ENCODE results near the gene SEMA3D. TPM values are rescaled to one million over a fixed set of nuclear protein-coding genes. Genes with fewer than 3 reads are reported as not detected.

The SEMA3D gene
- total RNA-seq, 4 donors from 2014 or later, result 1.4 to 1.6 (median 1.5) TPM; not detected in 1

DNA sequence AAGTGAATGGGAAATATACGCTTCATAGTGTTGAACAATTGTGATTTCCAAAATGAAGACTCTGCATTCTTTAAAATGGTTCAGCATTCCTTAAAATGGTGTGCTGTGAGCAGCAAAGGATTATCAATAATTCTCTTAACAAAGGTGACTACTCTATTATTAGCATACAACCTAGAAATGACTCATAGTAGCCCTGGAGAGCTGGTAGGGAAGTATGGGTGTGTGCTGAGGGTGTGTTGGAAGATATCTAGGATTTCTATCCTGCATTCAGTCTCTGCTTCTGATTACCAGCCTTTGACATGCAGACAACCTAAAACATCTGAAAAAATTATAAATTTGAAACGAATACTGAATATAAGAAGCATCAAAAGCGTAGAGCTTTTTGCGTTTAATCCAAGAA lies 72.5 kb downstream of the SEMA3D start:
- Histone ChIP-seq H3K4me3 (no peak overlapping the region), H3K9me3 (no peaks in the 10 kb centered on the region), H3K4me1 (no peaks in the 10 kb centered on the region), H3K27ac (no peak overlapping the region), H3K27me3 (no peaks in the 10 kb centered on the region), H3K36me3 (no peaks in the 10 kb centered on the region)
- intact Hi-C loops (cut with DNase I; ENCODE audit: low total_unique reads) (no loop called here), in situ Hi-C loops (cut with MboI; ENCODE audit: low pct_ligation_motif_present in 1 of 4, low pct_unique_long_range_greater_than_20kb in 1 of 4, low sequenced_read_pairs in 3 of 4) (no loop called here)
- no peak for DNase-seq
- 91 to 96% methylated on average over 4 of the region's 4 CpGs for WGBS, 2 donors (ENCODE audit: low coverage in 1 of 2)
- TF ChIP-seq, protein P1, sequence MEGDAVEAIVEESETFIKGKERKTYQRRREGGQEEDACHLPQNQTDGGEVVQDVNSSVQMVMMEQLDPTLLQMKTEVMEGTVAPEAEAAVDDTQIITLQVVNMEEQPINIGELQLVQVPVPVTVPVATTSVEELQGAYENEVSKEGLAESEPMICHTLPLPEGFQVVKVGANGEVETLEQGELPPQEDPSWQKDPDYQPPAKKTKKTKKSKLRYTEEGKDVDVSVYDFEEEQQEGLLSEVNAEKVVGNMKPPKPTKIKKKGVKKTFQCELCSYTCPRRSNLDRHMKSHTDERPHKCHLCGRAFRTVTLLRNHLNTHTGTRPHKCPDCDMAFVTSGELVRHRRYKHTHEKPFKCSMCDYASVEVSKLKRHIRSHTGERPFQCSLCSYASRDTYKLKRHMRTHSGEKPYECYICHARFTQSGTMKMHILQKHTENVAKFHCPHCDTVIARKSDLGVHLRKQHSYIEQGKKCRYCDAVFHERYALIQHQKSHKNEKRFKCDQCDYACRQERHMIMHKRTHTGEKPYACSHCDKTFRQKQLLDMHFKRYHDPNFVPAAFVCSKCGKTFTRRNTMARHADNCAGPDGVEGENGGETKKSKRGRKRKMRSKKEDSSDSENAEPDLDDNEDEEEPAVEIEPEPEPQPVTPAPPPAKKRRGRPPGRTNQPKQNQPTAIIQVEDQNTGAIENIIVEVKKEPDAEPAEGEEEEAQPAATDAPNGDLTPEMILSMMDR (IDR thresholded peaks at IDR 0.05), result no peak
- TF ChIP-seq EP300 (IDR thresholded peaks at IDR 0.05; ENCODE audit: low read depth) (no peak), POLR2A (IDR thresholded peaks at IDR 0.05) (no peak), POLR2AphosphoS5 (IDR thresholded peaks at IDR 0.05) (no peak)

DNA sequence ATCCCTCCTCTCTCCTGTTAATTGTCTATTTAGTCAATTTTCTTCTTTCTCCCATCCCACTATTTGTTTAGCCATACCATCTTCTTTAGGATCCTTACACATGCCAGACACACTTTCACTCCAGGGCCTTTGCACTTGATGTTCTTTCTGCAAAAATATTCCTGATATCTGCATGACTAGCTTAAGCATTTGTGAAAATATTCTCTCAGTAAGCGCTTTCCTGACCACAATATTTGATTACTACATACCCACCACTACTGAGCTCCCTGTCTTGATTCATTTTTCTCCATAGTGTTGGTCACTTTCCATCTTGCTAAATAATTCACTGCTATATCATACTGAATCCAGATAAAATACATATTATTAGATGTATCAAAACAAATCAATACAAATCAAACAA lies 75.1 kb downstream of the SEMA3D start:
- 88 to 91% methylated on average over 1 of the region's 1 CpG for WGBS, 2 donors (ENCODE audit: low coverage in 1 of 2)
- TF ChIP-seq POLR2A (IDR thresholded peaks at IDR 0.05) (no peak), POLR2AphosphoS5 (IDR thresholded peaks at IDR 0.05) (no peak), EP300 (IDR thresholded peaks at IDR 0.05; ENCODE audit: low read depth) (no peak)
- TF ChIP-seq, protein P1 (IDR thresholded peaks at IDR 0.05), result no peak
- H3K9me3 ChIP-seq, result no peaks in the 10 kb centered on the region
- no peak overlapping the region for H3K27ac ChIP-seq
- intact Hi-C loops (cut with DNase I; ENCODE audit: low total_unique reads) (no loop called here), in situ Hi-C loops (cut with MboI; ENCODE audit: low pct_ligation_motif_present in 1 of 4, low pct_unique_long_range_greater_than_20kb in 1 of 4, low sequenced_read_pairs in 3 of 4) (no loop called here)
- H3K36me3 ChIP-seq, result no peaks in the 10 kb centered on the region
- H3K4me3 ChIP-seq, result no peak overlapping the region
- H3K27me3 ChIP-seq, result no peaks in the 10 kb centered on the region
- H3K4me1 ChIP-seq, result no peaks in the 10 kb centered on the region
- DNase-seq, result no peak

DNA sequence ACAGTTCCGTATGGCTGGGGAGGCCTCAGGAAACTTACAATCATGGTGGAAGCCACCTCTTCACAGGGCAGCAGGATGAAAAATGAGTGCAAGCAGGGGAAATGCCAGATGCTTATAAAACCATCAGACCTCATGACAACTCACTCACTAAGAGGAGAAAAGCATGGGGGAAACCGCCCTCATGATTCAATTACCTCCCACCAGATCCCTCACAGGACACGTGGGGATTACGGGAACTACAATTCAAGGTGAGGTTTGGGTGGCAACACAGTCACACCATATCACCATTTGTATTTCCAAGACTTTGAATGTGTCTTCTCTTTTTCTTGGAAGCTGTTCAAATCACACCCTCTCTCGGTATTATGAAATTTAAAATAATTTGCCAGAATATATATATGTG lies 80.1 kb downstream of the SEMA3D start:
- Histone ChIP-seq H3K27ac (no peak overlapping the region), H3K9me3 (no peaks in the 10 kb centered on the region), H3K4me1 (no peaks in the 10 kb centered on the region), H3K4me3 (no peak overlapping the region), H3K36me3 (no peaks in the 10 kb centered on the region), H3K27me3 (no peaks in the 10 kb centered on the region)
- intact Hi-C loops (cut with DNase I; ENCODE audit: low total_unique reads) (no loop called here), in situ Hi-C loops (cut with MboI; ENCODE audit: low pct_ligation_motif_present in 1 of 4, low pct_unique_long_range_greater_than_20kb in 1 of 4, low sequenced_read_pairs in 3 of 4) (no loop called here)
- no peak for DNase-seq
- WGBS, 2 donors (ENCODE audit: low coverage in 1 of 2), result 84 to 88% methylated on average over 5 of the region's 5 CpGs
- TF ChIP-seq POLR2AphosphoS5 (IDR thresholded peaks at IDR 0.05) (no peak), POLR2A (IDR thresholded peaks at IDR 0.05) (no peak), EP300 (IDR thresholded peaks at IDR 0.05; ENCODE audit: low read depth) (no peak)
- TF ChIP-seq, protein P1 (IDR thresholded peaks at IDR 0.05), result no peak

DNA sequence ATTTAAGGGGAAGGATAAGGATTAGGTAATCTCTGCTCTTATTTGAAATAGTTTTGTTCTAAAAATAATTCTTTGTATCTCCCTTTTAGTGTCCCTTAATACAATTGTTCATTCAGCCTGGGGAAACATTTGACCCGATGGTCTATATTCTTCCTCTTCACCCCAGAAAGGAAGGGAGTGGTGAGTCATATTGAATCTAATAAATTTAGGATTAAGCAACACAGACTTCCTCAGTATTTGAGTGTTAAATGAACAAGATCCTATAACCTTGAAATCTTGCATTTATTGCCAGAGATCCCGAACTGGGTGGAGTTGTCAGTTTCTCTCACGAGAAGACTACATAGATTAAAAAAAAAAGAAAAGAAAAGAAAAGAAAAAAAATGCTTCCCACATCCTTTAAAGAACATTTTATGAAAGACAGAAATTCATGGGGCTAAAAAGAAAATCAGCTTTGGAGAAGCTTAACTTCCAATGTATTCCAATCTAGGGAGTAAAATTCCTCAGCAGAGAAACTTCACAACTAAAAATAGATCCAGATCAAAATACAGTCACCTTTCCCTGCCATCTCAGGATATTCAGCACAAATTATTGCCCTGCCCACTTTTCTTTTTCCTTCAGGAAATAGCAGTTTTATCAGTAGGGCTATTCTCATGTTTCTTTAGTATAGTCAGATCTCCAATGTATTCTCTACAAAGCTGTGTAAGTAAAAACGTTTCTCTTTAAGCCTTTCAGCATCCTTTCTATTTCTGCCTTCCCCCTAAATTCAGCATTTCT lies 82.2 kb downstream of the SEMA3D start:
- DNase-seq, result no peak
- 20 to 24% methylated on average over 4 of the region's 4 CpGs for WGBS, 2 donors (ENCODE audit: low coverage in 1 of 2)
- H3K4me1 ChIP-seq, result no peaks in the 10 kb centered on the region

More for the DNA sequence above, 82.2 kb downstream of the SEMA3D start:
- intact Hi-C loops (cut with DNase I; ENCODE audit: low total_unique reads), result no loop called here
- in situ Hi-C loops (cut with MboI; ENCODE audit: low pct_ligation_motif_present in 1 of 4, low pct_unique_long_range_greater_than_20kb in 1 of 4, low sequenced_read_pairs in 3 of 4), result no loop called here
- Histone ChIP-seq H3K27ac (no peak overlapping the region), H3K36me3 (no peaks in the 10 kb centered on the region), H3K27me3 (no peaks in the 10 kb centered on the region), H3K4me3 (no peak overlapping the region), H3K9me3 (no peaks in the 10 kb centered on the region)
- no peak for TF ChIP-seq POLR2AphosphoS5 (IDR thresholded peaks at IDR 0.05)
- TF ChIP-seq POLR2A (IDR thresholded peaks at IDR 0.05), result no peak
- TF ChIP-seq, protein P1 (IDR thresholded peaks at IDR 0.05), result no peak
- no peak for TF ChIP-seq EP300 (IDR thresholded peaks at IDR 0.05; ENCODE audit: low read depth)

All from transverse colon (tissue), 4 donors.